Liver (tissue), 3 donors: Measurements from ENCODE around the gene MTMR2.

Source experiments
- HNF4A ChIP-seq, 2 donors: conservative IDR thresholded peaks; 2 replicates each; pipeline ENCODE4 v1.6.1; 2016; ENCODE audit warnings: antibody characterized with exemption in 2 of 2, mild to moderate bottlenecking in 2 of 2
- TF ChIP-seq, protein P1 (sequence below): IDR thresholded peaks from 2 replicates; pipeline ENCODE4 v1.6.1; 2016; ENCODE audit warnings: antibody characterized with exemption
- TF ChIP-seq, protein P2 (sequence below): fragments of 150-350 bp; IDR thresholded peaks from 2 replicates; pipeline ENCODE4 v1.5.1; 2017; ENCODE audit warnings: improper control_type of control experiment, low read depth, low read length; ENCODE audit not compliant: missing input control
- donor health status: healthy.
- donor health status: healthy.

DNA sequence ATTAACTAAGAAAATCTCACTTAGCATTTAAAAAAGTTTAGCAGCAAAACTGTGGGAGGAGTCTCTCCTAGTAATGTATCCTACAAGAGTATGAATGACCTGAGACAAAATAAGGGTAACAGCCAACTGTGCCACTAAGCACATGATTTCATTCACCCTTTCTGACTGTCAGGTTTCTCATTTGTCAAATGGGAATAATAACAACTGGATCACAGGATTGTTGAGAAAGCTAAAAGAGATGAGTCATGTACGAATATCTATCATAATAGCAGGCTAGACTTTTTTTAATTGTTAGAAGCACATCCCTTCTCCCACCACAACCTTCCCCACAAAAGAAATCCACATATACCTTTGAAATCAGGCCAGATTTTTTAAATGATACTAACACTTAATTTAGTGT is 39.5 kb downstream of the MTMR2 start:
- TF ChIP-seq, protein P1, sequence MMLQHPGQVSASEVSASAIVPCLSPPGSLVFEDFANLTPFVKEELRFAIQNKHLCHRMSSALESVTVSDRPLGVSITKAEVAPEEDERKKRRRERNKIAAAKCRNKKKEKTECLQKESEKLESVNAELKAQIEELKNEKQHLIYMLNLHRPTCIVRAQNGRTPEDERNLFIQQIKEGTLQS, result no peak
- TF ChIP-seq, protein P2, sequence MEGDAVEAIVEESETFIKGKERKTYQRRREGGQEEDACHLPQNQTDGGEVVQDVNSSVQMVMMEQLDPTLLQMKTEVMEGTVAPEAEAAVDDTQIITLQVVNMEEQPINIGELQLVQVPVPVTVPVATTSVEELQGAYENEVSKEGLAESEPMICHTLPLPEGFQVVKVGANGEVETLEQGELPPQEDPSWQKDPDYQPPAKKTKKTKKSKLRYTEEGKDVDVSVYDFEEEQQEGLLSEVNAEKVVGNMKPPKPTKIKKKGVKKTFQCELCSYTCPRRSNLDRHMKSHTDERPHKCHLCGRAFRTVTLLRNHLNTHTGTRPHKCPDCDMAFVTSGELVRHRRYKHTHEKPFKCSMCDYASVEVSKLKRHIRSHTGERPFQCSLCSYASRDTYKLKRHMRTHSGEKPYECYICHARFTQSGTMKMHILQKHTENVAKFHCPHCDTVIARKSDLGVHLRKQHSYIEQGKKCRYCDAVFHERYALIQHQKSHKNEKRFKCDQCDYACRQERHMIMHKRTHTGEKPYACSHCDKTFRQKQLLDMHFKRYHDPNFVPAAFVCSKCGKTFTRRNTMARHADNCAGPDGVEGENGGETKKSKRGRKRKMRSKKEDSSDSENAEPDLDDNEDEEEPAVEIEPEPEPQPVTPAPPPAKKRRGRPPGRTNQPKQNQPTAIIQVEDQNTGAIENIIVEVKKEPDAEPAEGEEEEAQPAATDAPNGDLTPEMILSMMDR, result no peak
- TF ChIP-seq HNF4A (conservative IDR thresholded peaks at IDR 0.05), result no peak
